Tibial nerve (tissue), 4 donors: ENCODE measurements around the gene RPS5. TPM values are rescaled to one million over a fixed set of nuclear protein-coding genes. Genes with fewer than 3 reads are reported as not detected.

Experiments used
- DNase-seq, 2 donors: peaks; one replicate each; pipeline ENCODE4 v3.0.0-alpha.2; 2019; ENCODE audit warnings: low spot score in 2 of 2
- H3K27ac ChIP-seq, 4 donors: fragments of 200-600 bp; sonication (generic) in 3 of 4; one replicate each; pipeline ENCODE4 v1.5.1; 2017 to 2019; ENCODE audit warnings: mild to moderate bottlenecking in 1 of 4
- H3K27me3 ChIP-seq, 2 donors: fragments of 200-600 bp; sonication (generic) in 1 of 2; one replicate each; pipeline versions ENCODE4 v1.5.1 to v1.6.0; 2017 to 2019
- H3K36me3 ChIP-seq, 3 donors: fragments of 200-600 bp; sonication (generic); one replicate each; pipeline ENCODE4 v1.5.1; 2018 to 2019
- H3K4me1 ChIP-seq, 4 donors: fragments of 200-600 bp; sonication (generic) in 3 of 4; one replicate each; pipeline ENCODE4 v1.5.1; 2017 to 2019
- H3K4me3 ChIP-seq, 4 donors: fragments of 200-600 bp; sonication (generic) in 3 of 4; one replicate each; pipeline ENCODE4 v1.5.1; 2017 to 2019; ENCODE audit warnings: mild to moderate bottlenecking in 1 of 4, moderate library complexity in 1 of 4
- H3K9me3 ChIP-seq, 4 donors: fragments of 200-600 bp; sonication (generic) in 3 of 4; one replicate each; pipeline ENCODE4 v1.5.1; 2017 to 2019
- EP300 ChIP-seq, 2 donors: sonication (generic); formaldehyde crosslinking; IDR thresholded peaks; one replicate each; pipeline ENCODE4 v1.6.1; 2017; ENCODE audit warnings: antibody characterized with exemption in 2 of 2, mild to moderate bottlenecking in 1 of 2
- POLR2A ChIP-seq, 2 donors: fragments of 450-650 bp; IDR thresholded peaks; one replicate each; pipeline ENCODE4 v1.6.1; 2017; ENCODE audit warnings: antibody characterized with exemption in 2 of 2, mild to moderate bottlenecking in 2 of 2, moderate library complexity in 2 of 2
- WGBS, 2 donors: methylation state at CpG; one replicate each; pipeline ENCODE4 v1.1.5; 2018; 5-methylcytosine and 5-hydroxymethylcytosine counted together
- total RNA-seq, 4 donors: library from RNA; depleted of rRNA; stranded (reverse); fragments of >200 nt; gene quantifications; one replicate each; pipeline ENCODE4 v1.1.0, GENCODE V29; 2016
- TF ChIP-seq, protein P1 (sequence below), 5 experiments: fragments of 200-600 bp in 3 of 5; fragments of 450-650 bp in 2 of 5; sonication (generic) in 3 of 5; IDR thresholded peaks; one replicate each; pipeline ENCODE4 v1.5.1; 2016 to 2019; ENCODE audit warnings: antibody characterized with exemption in 5 of 5, mild to moderate bottlenecking in 3 of 5, moderate library complexity in 2 of 5

RPS5 gene
- total RNA-seq, 4 donors from 2014 or later = 1,161 to 1,574 (median 1,263) TPM

DNA sequence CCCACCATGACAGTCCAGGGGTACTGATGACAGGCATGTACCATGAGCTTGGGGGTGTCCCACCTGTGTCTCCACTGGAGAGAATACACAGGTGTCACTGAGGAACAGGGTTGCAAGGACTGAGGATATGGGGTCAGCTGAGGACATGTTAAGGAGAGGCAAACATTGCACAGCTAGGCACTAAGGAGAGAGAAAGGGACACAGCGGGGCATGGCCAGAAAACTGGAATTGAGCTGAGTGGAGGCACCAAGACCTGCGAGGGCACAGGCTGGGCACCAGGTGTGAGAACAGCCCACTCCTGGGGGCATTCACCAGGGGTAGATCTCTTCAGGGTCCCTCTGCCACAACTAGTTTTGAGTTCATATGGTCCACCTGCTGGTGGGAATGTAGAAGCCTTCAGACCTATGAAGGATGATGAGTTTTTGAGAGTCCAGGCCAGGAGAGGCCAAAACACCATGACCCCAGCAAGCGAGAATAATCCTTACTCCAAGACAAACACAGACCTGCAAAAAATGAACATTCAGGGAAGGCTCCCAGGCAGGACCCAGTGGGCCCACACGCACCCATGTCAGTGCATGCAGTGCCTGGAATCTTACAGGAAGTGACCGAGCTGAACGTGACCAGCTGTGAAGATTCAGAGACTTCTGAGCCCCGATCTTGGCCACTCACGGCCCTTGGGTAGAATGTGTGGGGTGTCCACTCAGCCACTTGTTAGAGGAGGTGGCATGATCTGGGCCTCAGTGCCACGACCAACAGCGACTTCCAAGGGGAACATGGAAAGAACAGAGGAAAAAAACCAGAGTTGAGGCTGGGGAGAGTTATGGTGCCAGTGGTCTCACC is 20.0 kb downstream of the RPS5 start:
- TF ChIP-seq, protein P1, sequence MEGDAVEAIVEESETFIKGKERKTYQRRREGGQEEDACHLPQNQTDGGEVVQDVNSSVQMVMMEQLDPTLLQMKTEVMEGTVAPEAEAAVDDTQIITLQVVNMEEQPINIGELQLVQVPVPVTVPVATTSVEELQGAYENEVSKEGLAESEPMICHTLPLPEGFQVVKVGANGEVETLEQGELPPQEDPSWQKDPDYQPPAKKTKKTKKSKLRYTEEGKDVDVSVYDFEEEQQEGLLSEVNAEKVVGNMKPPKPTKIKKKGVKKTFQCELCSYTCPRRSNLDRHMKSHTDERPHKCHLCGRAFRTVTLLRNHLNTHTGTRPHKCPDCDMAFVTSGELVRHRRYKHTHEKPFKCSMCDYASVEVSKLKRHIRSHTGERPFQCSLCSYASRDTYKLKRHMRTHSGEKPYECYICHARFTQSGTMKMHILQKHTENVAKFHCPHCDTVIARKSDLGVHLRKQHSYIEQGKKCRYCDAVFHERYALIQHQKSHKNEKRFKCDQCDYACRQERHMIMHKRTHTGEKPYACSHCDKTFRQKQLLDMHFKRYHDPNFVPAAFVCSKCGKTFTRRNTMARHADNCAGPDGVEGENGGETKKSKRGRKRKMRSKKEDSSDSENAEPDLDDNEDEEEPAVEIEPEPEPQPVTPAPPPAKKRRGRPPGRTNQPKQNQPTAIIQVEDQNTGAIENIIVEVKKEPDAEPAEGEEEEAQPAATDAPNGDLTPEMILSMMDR (IDR thresholded peaks at IDR 0.05) = peak in 1 of 5 experiments; percentile 33
- TF ChIP-seq EP300 (IDR thresholded peaks at IDR 0.05) = no peak
- Histone ChIP-seq H3K36me3 (peaks cover 0 to 10% (median 0%) of the 10 kb centered on the region in 3 donors), H3K4me3 (peak overlapping the region in 3 of 4 donors; percentile 69 to 89 (median 77)), H3K27ac (peak overlapping the region in 2 of 4 donors; percentile 96 to 97), H3K27me3 (no peaks in the 10 kb centered on the region), H3K9me3 (no peaks in the 10 kb centered on the region), H3K4me1 (peaks cover 0 to 27% (median 12%) of the 10 kb centered on the region in 4 donors)
- no peak for DNase-seq
- 59 to 68% methylated on average over 10 of the region's 10 CpGs for WGBS, 2 donors

DNA sequence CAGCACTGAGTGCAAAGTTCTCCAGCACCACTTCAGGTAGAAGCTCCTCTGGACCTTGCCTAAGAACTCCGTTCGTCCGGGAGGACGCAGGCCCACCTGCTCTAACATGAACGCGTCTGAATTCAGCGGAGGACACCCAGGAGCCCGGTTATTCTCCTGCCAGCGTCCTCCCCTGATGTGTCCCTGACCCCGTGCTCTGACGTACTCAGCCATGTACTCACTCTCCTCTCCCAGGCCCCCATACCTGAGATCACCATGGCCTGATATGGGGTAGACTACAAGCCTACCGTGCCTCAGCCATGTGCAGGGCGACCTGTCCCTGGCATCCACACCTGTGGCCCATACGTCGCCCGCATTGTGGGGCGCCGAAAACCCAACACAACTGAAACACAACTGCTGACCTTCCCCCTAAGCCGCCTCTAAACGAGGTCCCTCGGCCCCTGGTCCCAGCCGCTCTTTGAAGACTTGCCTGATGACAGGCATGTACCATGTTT is 20.6 kb downstream of the RPS5 start:
- no peak for DNase-seq
- Histone ChIP-seq H3K27me3 (no peaks in the 10 kb centered on the region), H3K9me3 (no peaks in the 10 kb centered on the region), H3K27ac (peak overlapping the region; percentile 76 to 97 (median 91)), H3K4me3 (peak overlapping the region; percentile 69 to 89 (median 78)), H3K4me1 (peaks cover 0 to 25% (median 11%) of the 10 kb centered on the region in 4 donors), H3K36me3 (peaks cover 0 to 16% (median 0%) of the 10 kb centered on the region in 3 donors)
- TF ChIP-seq POLR2A (IDR thresholded peaks at IDR 0.05) (no peak), EP300 (IDR thresholded peaks at IDR 0.05) (no peak)
- TF ChIP-seq, protein P1 (IDR thresholded peaks at IDR 0.05) = no peak
- 12 to 20% methylated on average over 14 to 22 of the region's 22 CpGs for WGBS, 2 donors

DNA sequence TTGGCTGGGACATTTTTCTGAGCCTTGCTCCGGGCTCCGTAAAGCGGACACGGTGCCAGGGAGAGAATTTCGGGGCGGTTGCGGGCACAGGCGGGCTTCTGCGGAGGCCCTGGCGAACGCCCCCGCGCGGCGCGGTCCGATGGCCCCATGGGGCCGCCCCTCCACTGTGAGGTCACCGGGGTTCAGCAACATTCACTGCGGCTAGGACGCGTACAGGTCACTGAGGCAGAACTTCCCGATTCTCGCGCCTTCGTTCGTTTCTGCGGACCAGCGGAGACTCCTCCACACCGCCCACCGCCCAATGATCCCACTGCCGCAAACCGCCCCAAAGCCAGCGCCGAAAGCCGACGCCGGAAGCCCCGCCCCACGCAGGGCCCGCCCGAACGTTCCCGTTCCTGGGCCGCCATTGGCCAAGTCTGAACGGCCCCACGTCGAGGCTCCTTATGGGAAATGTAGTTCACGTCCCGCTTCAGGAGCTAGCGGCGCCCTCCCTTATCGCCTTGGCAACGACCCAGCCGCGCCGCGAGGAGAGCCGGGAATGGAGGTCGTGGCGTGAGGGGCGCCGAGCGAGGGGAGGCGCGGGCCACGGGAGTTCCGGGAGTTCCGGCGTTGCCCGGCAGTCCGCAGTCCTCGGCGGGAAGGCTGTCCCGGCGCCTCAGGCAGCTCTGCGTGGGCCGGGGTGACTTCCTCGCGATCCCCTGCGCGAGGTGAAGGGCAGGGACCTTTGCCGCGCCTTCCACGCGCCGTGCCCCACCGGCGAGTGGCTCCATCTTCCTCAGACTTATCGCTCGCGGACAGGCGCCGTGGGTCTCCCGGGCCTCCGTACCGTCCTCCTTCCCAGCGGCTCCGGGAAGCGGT is 21.3 kb downstream of the RPS5 start, which contains the start of gene ZNF584:
ZNF584 (plus strand) TSS at position 498 of the 858 bp plus-strand sequence. CDS start 499 bp downstream, outside the sequence.
- Histone ChIP-seq H3K27ac (peak within 1 kb of the TSS; percentile 76 to 97 (median 91)), H3K27me3 (no peaks in the 10 kb centered on the region), H3K9me3 (no peaks in the 10 kb centered on the region), H3K4me3 (peak within 1 kb of the TSS; percentile 69 to 89 (median 78)), H3K4me1 (peaks cover 0 to 25% (median 11%) of the 10 kb centered on the region in 4 donors), H3K36me3 (peaks cover 0 to 22% (median 0%) of the 10 kb centered on the region in 3 donors)
- TF ChIP-seq POLR2A (IDR thresholded peaks at IDR 0.05) = peak; percentile 89 to 92
- peak; percentile 60 to 89 for TF ChIP-seq EP300 (IDR thresholded peaks at IDR 0.05)
- TF ChIP-seq, protein P1 (IDR thresholded peaks at IDR 0.05) = no peak
- DNase-seq = peak; percentile 88 to 91
- 0 to 1% methylated on average over 52 to 60 of the region's 100 CpGs for WGBS, 2 donors

DNA sequence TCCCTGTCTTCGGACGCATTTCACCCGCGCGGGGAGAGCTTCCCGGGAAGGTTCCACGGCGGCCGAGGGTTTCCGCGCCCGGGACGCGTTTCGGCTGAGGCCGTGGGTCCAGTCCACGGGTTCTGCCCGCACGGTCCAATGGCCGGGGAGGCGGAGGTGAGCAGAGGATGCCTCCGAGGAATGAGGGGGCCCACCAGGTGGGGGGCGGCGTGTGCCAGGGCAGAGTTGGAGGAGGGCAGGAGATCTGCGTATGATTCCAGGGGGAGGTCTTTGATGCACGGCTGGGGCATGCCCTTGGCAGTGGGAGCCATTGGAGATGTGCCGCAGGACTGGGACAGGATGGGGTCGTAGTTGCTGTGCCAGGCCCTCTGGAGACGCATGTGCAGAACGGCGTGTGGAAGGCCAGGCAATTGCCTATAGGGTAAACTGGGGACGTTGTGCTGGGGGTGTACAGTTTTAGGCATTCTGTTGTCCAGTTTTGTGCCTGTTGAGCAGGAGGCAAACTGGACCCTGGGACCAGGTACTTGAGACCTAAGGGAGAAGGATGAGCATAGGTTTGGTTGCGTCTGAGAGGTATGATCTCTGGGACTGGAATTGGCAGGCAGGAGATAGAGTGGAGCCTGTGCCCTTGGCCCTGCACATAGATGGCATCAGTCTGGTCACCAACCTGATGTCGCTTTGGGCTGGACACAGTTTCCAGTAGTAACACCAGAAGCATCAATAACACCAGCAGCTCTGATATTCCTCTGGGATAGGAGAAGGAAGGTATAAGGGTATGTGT is 22.1 kb downstream of the RPS5 start:
- WGBS, 2 donors = 4% methylated on average over 34 of the region's 34 CpGs
- peak overlapping the region; percentile 76 to 97 (median 91) for H3K27ac ChIP-seq
- peaks cover 0 to 25% (median 11%) of the 10 kb centered on the region in 4 donors for H3K4me1 ChIP-seq
- H3K27me3 ChIP-seq = no peaks in the 10 kb centered on the region
- peaks cover 0 to 30% (median 0%) of the 10 kb centered on the region in 3 donors for H3K36me3 ChIP-seq
- TF ChIP-seq, protein P1 (IDR thresholded peaks at IDR 0.05) = no peak
- TF ChIP-seq POLR2A (IDR thresholded peaks at IDR 0.05) (no peak), EP300 (IDR thresholded peaks at IDR 0.05) (no peak)
- no peaks in the 10 kb centered on the region for H3K9me3 ChIP-seq
- H3K4me3 ChIP-seq = peak overlapping the region; percentile 69 to 89 (median 78)
- DNase-seq = no peak
